Natural killer cell (primary cell): ENCODE results near the gene LETM1. TPM values are rescaled to one million over a fixed set of nuclear protein-coding genes. Genes with fewer than 3 reads are reported as not detected.

Experiments used
- ATAC-seq, 3 donors: fragments of 150-1000 bp in 2 of 3; fragments of 200-7000 bp in 1 of 3; cut with Tn5 transposase; 1 replicate in 1 of 3; 2 replicates in 2 of 3; pipeline ENCODE4 v1.10.0; 2021; ENCODE audit warnings: mild to moderate bottlenecking in 2 of 3, moderate library complexity in 2 of 3
- DNase-seq, 2 donors: peaks; one replicate each; pipeline versions ENCODE4 v3.0.0 to v3.0.0-alpha.2; 2013 to 2021; ENCODE audit warnings: mixed read lengths in 1 of 2
- H3K27ac ChIP-seq: one replicate; pipeline ENCODE4 v1.5.1; 2013; ENCODE audit warnings: mild to moderate bottlenecking, low read length
- H3K27me3 ChIP-seq: one replicate; pipeline ENCODE4 v1.6.1; 2013; ENCODE audit warnings: low read length; ENCODE audit not compliant: control insufficient read depth, insufficient read depth
- H3K36me3 ChIP-seq: one replicate; pipeline ENCODE4 v1.6.1; 2013; ENCODE audit warnings: low read length; ENCODE audit not compliant: control insufficient read depth, insufficient read depth
- H3K4me1 ChIP-seq: one replicate; pipeline ENCODE4 v1.6.1; 2013; ENCODE audit warnings: low read length; ENCODE audit not compliant: control insufficient read depth, insufficient read depth
- H3K4me3 ChIP-seq: one replicate; pipeline ENCODE4 v1.5.1; 2013; ENCODE audit warnings: low read length
- H3K9me3 ChIP-seq: one replicate; pipeline ENCODE4 v1.6.1; 2013; ENCODE audit warnings: low read length; ENCODE audit not compliant: control insufficient read depth, insufficient read depth
- H3K27ac Mint-ChIP-seq, 2 donors: one replicate each; pipeline ENCODE4 v1.8.0; 2022; ENCODE audit warnings: mild to moderate bottlenecking in 2 of 2, mixed read lengths in 2 of 2, moderate library complexity in 1 of 2
- H3K27me3 Mint-ChIP-seq, 2 donors: one replicate each; pipeline ENCODE4 v1.8.0; 2022; ENCODE audit warnings: low read depth in 2 of 2, mixed read lengths in 2 of 2
- H3K36me3 Mint-ChIP-seq: one replicate; pipeline ENCODE4 v1.8.0; 2022; ENCODE audit warnings: mixed read lengths
- H3K4me1 Mint-ChIP-seq, 2 donors: one replicate each; pipeline ENCODE4 v1.8.0; 2022; ENCODE audit warnings: mixed read lengths in 2 of 2
- H3K4me3 Mint-ChIP-seq: one replicate; pipeline ENCODE4 v1.8.0; 2022; ENCODE audit warnings: mild to moderate bottlenecking, moderate library complexity, mixed read lengths
- H3K9me3 Mint-ChIP-seq, 2 donors: one replicate each; pipeline ENCODE4 v1.8.0; 2022; ENCODE audit warnings: mixed read lengths in 2 of 2
- CTCF ChIP-seq: fragments of 200-600 bp; IDR thresholded peaks from one replicate; pipeline ENCODE4 v1.8.0; 2022; ENCODE audit warnings: antibody characterized with exemption
- WGBS: methylation state at CpG from one replicate; pipeline ENCODE4 v1.1.7; 2013; ENCODE audit warnings: missing lambda C conversion rate; ENCODE audit not compliant: insufficient coverage; 5-methylcytosine and 5-hydroxymethylcytosine counted together
- intact Hi-C: fragments of 100-400 bp; cut with micrococcal nuclease; formaldehyde crosslinking; loops from one replicate; pipeline ENCODE4 v1.14.2; 2022
- total RNA-seq, 4 donors: library from RNA; stranded (reverse); fragments of 120-200 nt in 1 of 4; gene quantifications; one replicate each; pipeline versions ENCODE4 v1.2.3 to v1.2.4, GENCODE V29; 2013 to 2022

LETM1 gene
- total RNA-seq, 3 donors from 2014 or later (not counting 1 experiment from before 2014, with no cell fraction given) = 40.4 to 56.5 (median 55.7) TPM

GRCh38 chr4:1864076-1865008 lies 8.4 kb upstream of the LETM1 start:
- H3K36me3 Mint-ChIP-seq = no peaks in the 10 kb centered on the region

DNA sequence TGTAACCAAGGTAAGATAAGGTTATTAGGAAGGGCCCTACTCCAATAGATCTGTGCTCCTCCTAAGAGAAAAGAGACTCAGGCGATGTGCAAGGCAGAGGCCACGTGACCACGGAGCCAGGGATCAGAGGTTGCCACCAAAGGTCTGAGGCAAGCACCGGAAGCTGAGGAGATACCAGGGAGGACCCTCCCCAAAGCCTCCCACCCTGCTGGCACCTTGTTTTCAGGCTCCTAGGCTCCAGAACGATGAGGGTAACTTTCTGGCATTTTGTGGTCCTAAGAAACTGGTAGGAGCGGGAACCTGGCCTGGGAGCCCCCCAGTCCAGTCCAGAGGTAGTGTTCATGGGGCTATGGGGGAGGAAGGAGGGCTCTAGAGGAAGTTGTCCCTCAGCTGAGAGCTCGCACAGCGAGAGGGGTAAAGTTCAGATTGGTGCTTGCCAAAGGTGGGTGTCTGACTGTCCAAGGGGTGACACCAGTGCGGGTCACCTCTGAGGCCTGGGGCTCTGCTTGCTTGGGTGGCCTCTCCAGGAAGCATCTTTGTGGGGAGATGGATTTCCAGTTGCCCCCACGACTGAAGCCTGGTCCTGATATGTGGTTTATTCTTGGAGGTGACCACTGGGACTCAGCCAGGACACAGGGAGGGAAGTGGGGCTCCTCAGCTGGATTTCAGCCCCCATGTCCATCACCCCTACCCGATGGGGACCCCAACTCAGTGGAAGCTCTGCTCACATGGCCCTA lies 7.5 kb upstream of the LETM1 start:
- no peak overlapping the region for H3K4me3 ChIP-seq

More at GRCh38 chr4:1864076-1865008, 8.4 kb upstream of the LETM1 start:
- ATAC-seq = no peak
- Histone ChIP-seq H3K9me3 (no peaks in the 10 kb centered on the region), H3K27ac (no peak overlapping the region), H3K4me3 (no peak overlapping the region), H3K27me3 (no peaks in the 10 kb centered on the region), H3K36me3 (no peaks in the 10 kb centered on the region), H3K4me1 (peaks cover 23% of the 10 kb centered on the region)
- intact Hi-C loops = no loop called here
- DNase-seq = no peak
- TF ChIP-seq CTCF = no peak
- Mint-ChIP-seq H3K9me3 (no peaks in the 10 kb centered on the region), H3K27ac (no peak overlapping the region), H3K27me3 (no peaks in the 10 kb centered on the region), H3K4me3 (no peak overlapping the region), H3K4me1 (peaks cover 15% of the 10 kb centered on the region in 2 donors)
- 95% methylated on average over 17 of the region's 17 CpGs for WGBS

DNA sequence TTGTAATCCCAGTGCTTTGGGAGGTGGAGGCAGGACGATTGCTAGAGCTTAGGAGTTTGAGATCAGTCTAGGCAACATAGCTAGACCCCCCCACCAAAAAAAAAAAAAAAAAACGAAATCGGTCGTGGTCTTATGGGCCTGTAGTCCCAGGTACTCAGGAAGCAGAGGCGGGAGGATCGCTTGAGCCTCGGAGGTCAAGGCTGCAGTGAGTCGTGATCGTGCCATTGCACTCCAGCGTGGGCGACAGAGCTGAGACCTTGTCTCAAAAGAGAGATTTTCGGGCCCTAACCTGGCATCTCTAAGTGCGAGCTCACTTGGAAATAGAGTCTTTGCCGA lies 7.0 kb upstream of the LETM1 start:
- H3K9me3 Mint-ChIP-seq = no peaks in the 10 kb centered on the region
- no peaks in the 10 kb centered on the region for H3K36me3 ChIP-seq
- ATAC-seq = no peak
- no peak overlapping the region for H3K4me3 ChIP-seq
- H3K27me3 Mint-ChIP-seq = no peaks in the 10 kb centered on the region
- no peak for TF ChIP-seq CTCF
- no peaks in the 10 kb centered on the region for H3K36me3 Mint-ChIP-seq
- H3K27ac ChIP-seq = no peak overlapping the region
- no peaks in the 10 kb centered on the region for H3K9me3 ChIP-seq
- H3K27me3 ChIP-seq = no peaks in the 10 kb centered on the region
- H3K27ac Mint-ChIP-seq = peak overlapping the region; percentile 33 to 34
- intact Hi-C loops = no loop called here
- H3K4me1 Mint-ChIP-seq = peaks cover 15% of the 10 kb centered on the region in 2 donors
- peak overlapping the region; percentile 53 for H3K4me3 Mint-ChIP-seq
- DNase-seq = no peak
- 49% methylated on average over 13 of the region's 14 CpGs for WGBS
- H3K4me1 ChIP-seq = peaks cover 21% of the 10 kb centered on the region

More for the DNA sequence above, 7.5 kb upstream of the LETM1 start:
- Histone ChIP-seq H3K27me3 (no peaks in the 10 kb centered on the region), H3K27ac (no peak overlapping the region), H3K4me1 (peaks cover 21% of the 10 kb centered on the region), H3K36me3 (no peaks in the 10 kb centered on the region), H3K9me3 (no peaks in the 10 kb centered on the region)
- 88% methylated on average over 11 of the region's 11 CpGs for WGBS
- H3K9me3 Mint-ChIP-seq = no peaks in the 10 kb centered on the region
- H3K4me3 Mint-ChIP-seq = no peak overlapping the region
- intact Hi-C loops = no loop called here
- H3K36me3 Mint-ChIP-seq = no peaks in the 10 kb centered on the region
- no peaks in the 10 kb centered on the region for H3K27me3 Mint-ChIP-seq
- peak overlapping the region; percentile 33 to 34 for H3K27ac Mint-ChIP-seq
- peaks cover 15% of the 10 kb centered on the region in 2 donors for H3K4me1 Mint-ChIP-seq
- DNase-seq (no peak), ATAC-seq (no peak)
- no peak for TF ChIP-seq CTCF
